Heart left ventricle (tissue), 13 donors: Measurements from ENCODE around the gene MED31.

Experiments
- POLR2A ChIP-seq, 2 donors: fragments of 450-650 bp; IDR thresholded peaks; one replicate each; pipeline ENCODE4 v1.6.1; 2017; ENCODE audit warnings: antibody characterized with exemption in 2 of 2, mild to moderate bottlenecking in 2 of 2, moderate library complexity in 2 of 2
- TF ChIP-seq, protein P1 (sequence below), 12 donors: fragments of 200-600 bp; sonication (generic) in 4 of 12; IDR thresholded peaks; one replicate each; pipeline versions ENCODE4 v1.5.0 to v1.8.0; 2018 to 2022; ENCODE audit warnings: antibody characterized with exemption in 12 of 12, mild to moderate bottlenecking in 5 of 12
- donor health status: ischemic (EF 13 %, LVEDD 7.1; RV severe dilation, severe dysfunction).
- donor health status: DM: no; HTN: yes; CAD: no.
- donor health status: DM: no; HTN: no; CAD: no.
- donor health status: ischemic (EF 25% LVEDD 6.9; RV normal size, moderate dysfunction).
- donor health status: ischemic (EF 25% LVEDD 5.7; RV mildly dilated, moderate dysfunction).
- donor health status: ischemic (EF 35%, LVEDD 5.7; RV mildly dilated, moderate dysfunction).
- donor health status: nonischemic (EF 11% LVEDD 7.7; RV severe dilation, severe dysfunction).
- donor health status: DM: yes; HTN: yes; CAD: no.
- donor health status: PGD.
- donor health status: ischemic (EF 29% LVEDD 5.4; RV normal size, mild dysfunction).
- donor health status: nonischemic (EF 23%, LVEDD 6.1; RV moderate dilation, normal function).

- TF ChIP-seq, protein P1, sequence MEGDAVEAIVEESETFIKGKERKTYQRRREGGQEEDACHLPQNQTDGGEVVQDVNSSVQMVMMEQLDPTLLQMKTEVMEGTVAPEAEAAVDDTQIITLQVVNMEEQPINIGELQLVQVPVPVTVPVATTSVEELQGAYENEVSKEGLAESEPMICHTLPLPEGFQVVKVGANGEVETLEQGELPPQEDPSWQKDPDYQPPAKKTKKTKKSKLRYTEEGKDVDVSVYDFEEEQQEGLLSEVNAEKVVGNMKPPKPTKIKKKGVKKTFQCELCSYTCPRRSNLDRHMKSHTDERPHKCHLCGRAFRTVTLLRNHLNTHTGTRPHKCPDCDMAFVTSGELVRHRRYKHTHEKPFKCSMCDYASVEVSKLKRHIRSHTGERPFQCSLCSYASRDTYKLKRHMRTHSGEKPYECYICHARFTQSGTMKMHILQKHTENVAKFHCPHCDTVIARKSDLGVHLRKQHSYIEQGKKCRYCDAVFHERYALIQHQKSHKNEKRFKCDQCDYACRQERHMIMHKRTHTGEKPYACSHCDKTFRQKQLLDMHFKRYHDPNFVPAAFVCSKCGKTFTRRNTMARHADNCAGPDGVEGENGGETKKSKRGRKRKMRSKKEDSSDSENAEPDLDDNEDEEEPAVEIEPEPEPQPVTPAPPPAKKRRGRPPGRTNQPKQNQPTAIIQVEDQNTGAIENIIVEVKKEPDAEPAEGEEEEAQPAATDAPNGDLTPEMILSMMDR (IDR thresholded peaks at IDR 0.05) = no peak
- TF ChIP-seq POLR2A (IDR thresholded peaks at IDR 0.05) = no peak
Measured at GRCh38 chr17:6596941-6597340, 54.5 kb downstream of the MED31 start.
